Body of pancreas (tissue), 4 donors: Measurements from ENCODE around the gene ITGB4. TPM values are rescaled to one million over a fixed set of nuclear protein-coding genes. Genes with fewer than 3 reads are reported as not detected.

Experiments
- ATAC-seq: fragments of 150-250 bp; one replicate; pipeline ENCODE4 v1.9.1; 2016
- DNase-seq, 4 donors: peaks; one replicate each; pipeline ENCODE4 v3.0.0-alpha.2; 2019
- H3K27ac ChIP-seq, 4 donors: fragments of 200-600 bp; sonication (generic); 1 replicate in 3 of 4; 2 replicates in 1 of 4; pipeline versions ENCODE4 v1.5.1 to v1.6.1; 2016 to 2019; ENCODE audit warnings: mild to moderate bottlenecking in 1 of 4, mixed read lengths in 1 of 4, moderate library complexity in 1 of 4
- H3K27me3 ChIP-seq, 2 donors: fragments of 200-600 bp; sonication (generic); one replicate each; pipeline ENCODE4 v1.6.0; 2016; ENCODE audit warnings: mild to moderate bottlenecking in 1 of 2
- H3K36me3 ChIP-seq, 2 donors: fragments of 200-600 bp; sonication (generic); replicated peaks in 1 of 2; 2 replicates each; pipeline ENCODE4 v1.5.1; 2016; ENCODE audit warnings: low read depth in 2 of 2; ENCODE audit not compliant: insufficient read depth in 1 of 2
- H3K4me1 ChIP-seq: fragments of 200-600 bp; sonication (generic); one replicate; pipeline ENCODE4 v1.6.0; 2016
- H3K4me3 ChIP-seq, 2 donors: fragments of 200-600 bp; sonication (generic); 1 replicate in 1 of 2; 2 replicates in 1 of 2; pipeline ENCODE4 v1.5.1; 2016 to 2019
- H3K9me3 ChIP-seq, 3 donors: fragments of 200-600 bp; sonication (generic); 1 replicate in 2 of 3; 2 replicates in 1 of 3; pipeline ENCODE4 v1.5.1; 2016
- POLR2A ChIP-seq, 3 donors: fragments of 450-650 bp; IDR thresholded peaks; one replicate each; pipeline ENCODE4 v1.6.1; 2016; ENCODE audit warnings: antibody characterized with exemption in 3 of 3, mild to moderate bottlenecking in 2 of 3
- WGBS, 2 donors: methylation state at CpG; one replicate each; pipeline ENCODE4 v1.1.5; 2017; 5-methylcytosine and 5-hydroxymethylcytosine counted together
- intact Hi-C: fragments of 100-400 bp; cut with DNase I; formaldehyde crosslinking; loops from one replicate; pipeline ENCODE4 v1.15.1; 2023
- total RNA-seq, 2 donors: library from RNA; depleted of rRNA; stranded (reverse); fragments of >200 nt; gene quantifications; one replicate each; pipeline ENCODE4 v1.1.0, GENCODE V29; 2016
- TF ChIP-seq, protein P1 (sequence below), 7 experiments: fragments of 450-650 bp in 4 of 7; fragments of 200-600 bp in 3 of 7; sonication (generic) in 3 of 7; IDR thresholded peaks; one replicate each; pipeline ENCODE4 v1.5.1; 2016 to 2019; ENCODE audit warnings: antibody characterized with exemption in 7 of 7

ITGB4 gene
- total RNA-seq, 2 donors from 2014 or later: 25.1 to 33.7 TPM

DNA sequence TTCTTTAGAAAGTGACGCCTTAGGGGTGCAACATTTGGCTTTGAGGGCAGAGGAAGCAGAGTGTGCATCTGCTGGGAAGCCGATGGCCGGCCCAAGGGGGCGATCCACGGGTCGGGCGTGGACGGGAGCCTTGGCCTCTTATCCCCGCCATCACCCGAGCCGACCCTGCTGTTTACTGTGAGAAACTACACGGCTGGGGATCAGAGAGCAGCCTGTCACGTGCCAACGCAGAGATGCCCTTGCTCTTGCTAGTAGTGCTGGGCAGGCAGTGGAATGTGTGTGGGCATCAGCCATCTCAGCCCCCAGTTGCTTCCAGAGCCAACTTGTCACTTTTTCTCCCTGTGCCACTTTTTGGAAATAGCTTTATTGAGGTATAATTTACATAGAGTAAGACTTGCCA, 26.7 kb upstream of the ITGB4 start:
- peaks cover 0 to 3% of the 10 kb centered on the region in 2 donors for H3K36me3 ChIP-seq
- TF ChIP-seq, protein P1, sequence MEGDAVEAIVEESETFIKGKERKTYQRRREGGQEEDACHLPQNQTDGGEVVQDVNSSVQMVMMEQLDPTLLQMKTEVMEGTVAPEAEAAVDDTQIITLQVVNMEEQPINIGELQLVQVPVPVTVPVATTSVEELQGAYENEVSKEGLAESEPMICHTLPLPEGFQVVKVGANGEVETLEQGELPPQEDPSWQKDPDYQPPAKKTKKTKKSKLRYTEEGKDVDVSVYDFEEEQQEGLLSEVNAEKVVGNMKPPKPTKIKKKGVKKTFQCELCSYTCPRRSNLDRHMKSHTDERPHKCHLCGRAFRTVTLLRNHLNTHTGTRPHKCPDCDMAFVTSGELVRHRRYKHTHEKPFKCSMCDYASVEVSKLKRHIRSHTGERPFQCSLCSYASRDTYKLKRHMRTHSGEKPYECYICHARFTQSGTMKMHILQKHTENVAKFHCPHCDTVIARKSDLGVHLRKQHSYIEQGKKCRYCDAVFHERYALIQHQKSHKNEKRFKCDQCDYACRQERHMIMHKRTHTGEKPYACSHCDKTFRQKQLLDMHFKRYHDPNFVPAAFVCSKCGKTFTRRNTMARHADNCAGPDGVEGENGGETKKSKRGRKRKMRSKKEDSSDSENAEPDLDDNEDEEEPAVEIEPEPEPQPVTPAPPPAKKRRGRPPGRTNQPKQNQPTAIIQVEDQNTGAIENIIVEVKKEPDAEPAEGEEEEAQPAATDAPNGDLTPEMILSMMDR (IDR thresholded peaks at IDR 0.05): no peak
- no peak for TF ChIP-seq POLR2A (IDR thresholded peaks at IDR 0.05)
- no peaks in the 10 kb centered on the region for H3K27me3 ChIP-seq
- H3K9me3 ChIP-seq: no peaks in the 10 kb centered on the region
- intact Hi-C loops: no loop called here
- 55 to 76% methylated on average over 3 to 14 of the region's 14 CpGs for WGBS, 2 donors
- no peak for ATAC-seq
- peaks cover 87% of the 10 kb centered on the region for H3K4me1 ChIP-seq
- DNase-seq: no peak
- no peak overlapping the region for H3K4me3 ChIP-seq
- peak overlapping the region; percentile 27 to 86 (median 79) for H3K27ac ChIP-seq

DNA sequence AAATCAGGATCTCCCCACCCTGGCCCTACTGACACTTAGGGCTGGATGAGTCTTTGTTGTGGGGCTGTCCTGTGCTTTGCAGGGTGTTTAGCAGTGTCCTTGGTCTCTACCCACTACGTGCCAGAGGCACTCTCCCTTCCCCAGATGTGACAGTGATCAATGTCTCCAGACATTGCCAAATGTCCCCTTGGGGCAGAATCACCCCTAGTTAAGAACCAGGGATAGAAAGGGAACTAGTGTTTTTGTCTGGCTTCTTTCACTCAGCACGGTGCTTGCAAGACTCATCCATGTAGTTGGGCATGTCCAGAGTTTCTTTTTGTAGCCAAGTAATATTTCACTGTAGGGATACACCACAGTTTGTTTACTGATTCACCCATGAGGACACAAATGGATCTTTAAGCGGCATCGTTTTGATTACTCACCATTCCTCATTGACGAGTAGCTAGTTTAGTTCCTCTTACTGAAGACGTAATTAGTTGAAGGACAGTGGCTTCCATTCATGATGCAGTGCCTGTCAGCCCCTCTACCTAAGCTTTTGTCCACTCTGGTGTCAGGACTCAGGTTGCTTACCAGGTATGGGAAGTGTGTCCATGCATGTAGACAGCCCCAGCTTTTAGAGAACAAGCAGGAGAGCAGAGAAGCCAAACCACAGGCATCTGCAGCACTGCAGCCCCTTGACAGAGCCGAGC, 26.0 kb upstream of the ITGB4 start:
- Histone ChIP-seq H3K4me3 (no peak overlapping the region), H3K27ac (peak overlapping the region in 3 of 4 donors; percentile 74 to 86 (median 84)), H3K4me1 (peaks cover 93% of the 10 kb centered on the region), H3K27me3 (no peaks in the 10 kb centered on the region), H3K9me3 (no peaks in the 10 kb centered on the region), H3K36me3 (peaks cover 0 to 3% of the 10 kb centered on the region in 2 donors)
- intact Hi-C loops: no loop called here
- 76 to 89% methylated on average over 7 of the region's 7 CpGs for WGBS, 2 donors
- DNase-seq: no peak
- no peak for ATAC-seq
- TF ChIP-seq, protein P1 (IDR thresholded peaks at IDR 0.05): no peak
- TF ChIP-seq POLR2A (IDR thresholded peaks at IDR 0.05): no peak

DNA sequence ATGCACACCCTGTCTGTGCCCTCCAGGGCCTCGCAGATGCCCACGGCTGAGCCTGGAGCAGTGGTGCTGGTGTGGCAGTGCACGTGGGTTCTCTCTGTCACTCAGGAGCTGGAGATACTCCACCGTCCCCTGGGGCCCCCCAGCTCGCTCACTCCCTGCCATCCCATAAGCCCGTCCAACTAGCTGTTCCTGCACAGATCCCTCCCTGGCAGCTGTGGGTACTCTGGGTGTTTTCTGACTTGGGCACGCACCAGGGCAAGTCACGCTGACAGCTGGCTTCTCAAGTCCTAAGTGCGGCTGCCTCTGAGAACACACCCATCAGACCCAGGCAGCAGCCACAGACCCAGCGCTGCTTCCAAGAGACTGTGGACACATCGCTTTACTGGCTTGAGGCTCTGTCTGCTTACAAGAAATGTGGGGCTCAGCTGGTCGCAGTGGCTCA, 25.4 kb upstream of the ITGB4 start:
- no peaks in the 10 kb centered on the region for H3K9me3 ChIP-seq

GRCh38 chr17:75697651-75698291, 23.5 kb upstream of the ITGB4 start:
- intact Hi-C loops: no loop called here
- DNase-seq (peak; percentile 75 to 82 (median 78)), ATAC-seq (peak; percentile 79)
- 35 to 41% methylated on average over 9 to 10 of the region's 10 CpGs for WGBS, 2 donors
- peaks cover 0 to 6% of the 10 kb centered on the region in 2 donors for H3K36me3 ChIP-seq
- H3K27ac ChIP-seq: peak overlapping the region; percentile 76 to 91 (median 88)
- H3K27me3 ChIP-seq: no peaks in the 10 kb centered on the region
- no peaks in the 10 kb centered on the region for H3K9me3 ChIP-seq
- peaks cover 85% of the 10 kb centered on the region for H3K4me1 ChIP-seq
- no peak overlapping the region for H3K4me3 ChIP-seq
- TF ChIP-seq, protein P1 (IDR thresholded peaks at IDR 0.05): no peak
- peak in 1 of 3 donors; percentile 3 for TF ChIP-seq POLR2A (IDR thresholded peaks at IDR 0.05)

More for the DNA sequence above, 25.4 kb upstream of the ITGB4 start:
- peaks cover 93% of the 10 kb centered on the region for H3K4me1 ChIP-seq
- no peak for ATAC-seq
- H3K27me3 ChIP-seq: no peaks in the 10 kb centered on the region
- WGBS, 2 donors: 85 to 99% methylated on average over 9 to 12 of the region's 12 CpGs
- H3K36me3 ChIP-seq: peaks cover 0 to 3% of the 10 kb centered on the region in 2 donors
- peak overlapping the region in 3 of 4 donors; percentile 86 to 91 (median 88) for H3K27ac ChIP-seq
- no peak overlapping the region for H3K4me3 ChIP-seq
- DNase-seq: no peak
- intact Hi-C loops: no loop called here
- TF ChIP-seq, protein P1 (IDR thresholded peaks at IDR 0.05): no peak
- no peak for TF ChIP-seq POLR2A (IDR thresholded peaks at IDR 0.05)
